ENCODE measurements around the gene ADAM10. TPM values are rescaled to one million over a fixed set of nuclear protein-coding genes. Genes with fewer than 3 reads are reported as not detected.

Gene ADAM10
- total RNA-seq, 1 donor from 2014 or later, result 84.4 TPM

DNA sequence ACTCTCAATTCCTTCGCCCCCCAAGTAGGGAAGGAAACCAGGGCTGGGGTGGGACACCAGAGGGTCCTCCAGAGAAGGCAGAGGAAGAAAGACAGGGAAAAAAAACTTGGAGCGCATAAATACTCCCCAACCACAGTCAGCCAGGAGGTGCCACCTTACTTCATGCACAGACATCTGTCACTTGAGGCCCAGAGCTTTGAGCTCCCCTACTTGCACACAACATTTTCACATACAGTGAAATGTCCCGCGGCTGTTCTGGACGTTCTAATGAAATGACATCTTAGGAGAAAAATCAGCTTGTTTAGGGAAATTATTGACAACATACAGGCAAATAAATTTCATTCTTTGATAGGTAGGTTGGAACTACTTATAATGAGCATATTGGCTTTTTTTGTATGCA, 204.8 kb downstream of the ADAM10 start:
- DNase-seq (ENCODE audit: low spot score in 2 of 2), result no peak
- FAIRE-seq, result no peak

DNA sequence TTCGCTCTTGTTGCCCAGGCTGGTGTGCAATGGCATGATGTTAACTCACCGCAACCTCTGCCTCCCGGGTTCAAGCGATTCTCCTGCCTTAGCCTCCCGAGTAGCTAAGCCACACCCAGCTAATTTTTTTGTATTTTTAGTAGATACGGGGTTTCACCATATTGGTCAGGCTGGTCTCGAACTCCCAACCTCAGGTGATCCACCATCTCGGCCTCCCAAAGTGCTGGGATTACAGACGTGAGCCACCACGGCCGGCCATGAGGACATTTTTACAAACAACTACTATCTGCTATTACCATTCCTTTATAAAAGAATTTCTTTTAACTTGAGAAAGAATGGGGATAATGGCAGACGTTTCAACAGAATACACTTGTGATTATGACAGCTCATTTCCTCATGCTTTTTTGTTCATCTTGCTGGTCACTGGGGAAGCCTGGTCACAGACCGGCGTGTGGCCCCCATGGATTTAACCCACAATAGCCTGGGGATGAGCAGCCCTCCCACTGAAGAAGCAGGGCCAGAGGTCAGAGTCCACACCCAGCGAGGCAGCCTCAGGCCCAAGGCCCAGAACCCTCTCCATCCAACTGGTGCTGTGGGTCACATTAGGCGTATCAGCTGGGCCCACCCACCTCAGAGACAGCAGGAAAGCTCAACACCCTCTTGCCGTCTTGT, 205.7 kb downstream of the ADAM10 start:
- no peak for FAIRE-seq
- DNase-seq (ENCODE audit: low spot score in 2 of 2), result no peak

- DNase-seq (ENCODE audit: low spot score in 2 of 2), result no peak
- FAIRE-seq, result no peak
Observed at GRCh38 chr15:58541410-58542087, 208.0 kb downstream of the ADAM10 start.

- no peak for FAIRE-seq
Observed at GRCh38 chr15:58539548-58539947, 210.0 kb downstream of the ADAM10 start.

DNA sequence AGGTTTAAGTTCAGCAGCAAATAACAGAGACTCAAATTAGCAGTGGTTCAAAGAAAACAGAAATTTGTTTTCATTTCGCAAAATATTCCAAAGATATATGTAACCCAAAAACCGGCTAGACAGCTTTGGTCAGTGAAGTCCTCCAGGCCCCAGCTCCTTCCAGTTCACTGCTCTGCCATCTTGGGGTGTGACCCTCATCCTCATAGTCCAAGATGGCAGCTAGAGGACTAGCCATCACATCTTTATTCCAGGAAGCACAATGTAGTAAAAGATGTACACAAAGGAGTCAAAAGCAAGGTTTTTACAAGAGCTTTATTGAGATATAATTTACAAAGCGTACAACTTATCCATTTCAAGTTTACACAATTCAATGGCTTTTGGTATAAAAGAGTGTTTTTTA, 210.6 kb downstream of the ADAM10 start:
- no peak for FAIRE-seq
- DNase-seq (ENCODE audit: low spot score in 2 of 2), result no peak

More at GRCh38 chr15:58539548-58539947, 210.0 kb downstream of the ADAM10 start:
- DNase-seq (ENCODE audit: low spot score in 2 of 2), result no peak

Small RNA genes lying within 50 kb of the gene (small RNA-seq; reads per million reads assigned to genes)
- not detected for gene AC091046.1
- gene RF00012, result not detected

Other genes starting within 250 kb of the ADAM10 start
- gene MINDY2, start 21.6 kb upstream of the ADAM10 start, total RNA-seq, result 31.8 TPM
- 78.3 TPM for gene SLTM, start 184.0 kb upstream of the ADAM10 start, total RNA-seq
- 33.0 TPM for gene RNF111, start 238.0 kb upstream of the ADAM10 start, total RNA-seq